Calu3 (cell line): ENCODE measurements around the gene RPS19BP1. TPM values are rescaled to one million over a fixed set of nuclear protein-coding genes. Genes with fewer than 3 reads are reported as not detected.
A peak's percentile ranks its signal among the peaks of the same experiment; 100 is the strongest.

Source experiments
- BruUV-seq: library from RNA; stranded (reverse); fragments of 400-500 nt; replicated peaks from 2 replicates; lab custom pipeline; 2021; lab: Mats Ljungman, UMichigan
- CTCF ChIA-PET: fragments of 300-600 bp; sonication (Branson Sonifier 250); formaldehyde crosslinking; loops from one replicate; lab custom pipeline; 2022; ENCODE audit warnings: antibody characterized with exemption; lab: Charles Lee
- DNase-seq: peaks from one replicate; pipeline ENCODE4 v3.0.0; 2022
- H3K27ac Mint-ChIP-seq: one replicate; pipeline ENCODE4 v1.8.0; 2022; ENCODE audit warnings: mixed read lengths; ENCODE audit not compliant: unreplicated experiment
- H3K27me3 Mint-ChIP-seq: one replicate; pipeline ENCODE4 v1.8.0; 2022; ENCODE audit warnings: mixed read lengths; ENCODE audit not compliant: unreplicated experiment
- H3K36me3 Mint-ChIP-seq: one replicate; pipeline ENCODE4 v1.8.0; 2022; ENCODE audit warnings: mild to moderate bottlenecking, moderate library complexity, mixed read lengths; ENCODE audit not compliant: insufficient read depth, unreplicated experiment
- H3K4me1 Mint-ChIP-seq: one replicate; pipeline ENCODE4 v1.8.0; 2022; ENCODE audit warnings: mild to moderate bottlenecking, low read depth, mixed read lengths; ENCODE audit not compliant: unreplicated experiment
- H3K4me3 Mint-ChIP-seq: one replicate; pipeline ENCODE4 v1.8.0; 2022; ENCODE audit warnings: mild to moderate bottlenecking, low read depth, moderate library complexity, mixed read lengths; ENCODE audit not compliant: unreplicated experiment
- H3K9me3 Mint-ChIP-seq: one replicate; pipeline ENCODE4 v1.8.0; 2022; ENCODE audit warnings: low read depth, mixed read lengths; ENCODE audit not compliant: unreplicated experiment
- CTCF ChIP-seq: fragments of 200-600 bp; IDR thresholded peaks from one replicate; pipeline ENCODE4 v1.8.0; 2022; ENCODE audit warnings: antibody characterized with exemption; ENCODE audit not compliant: unreplicated experiment
- intact Hi-C: fragments of 100-400 bp; cut with micrococcal nuclease; formaldehyde crosslinking; loops from one replicate; pipeline ENCODE4 v1.10.0; 2022; ENCODE audit not compliant: unreplicated experiment
- total RNA-seq: library from RNA; stranded (reverse); gene quantifications from 2 replicates; pipeline ENCODE4 v1.2.3, GENCODE V29; 2022

The RPS19BP1 gene
- total RNA-seq, 1 experiment from 2014 or later, result 87.7 TPM

- DNase-seq, result peak; percentile 74
- Mint-ChIP-seq H3K36me3 (peaks cover 9% of the 10 kb centered on the region), H3K27me3 (no peaks in the 10 kb centered on the region), H3K4me1 (peaks cover 18% of the 10 kb centered on the region), H3K9me3 (no peaks in the 10 kb centered on the region), H3K27ac (no peak overlapping the region), H3K4me3 (no peak overlapping the region)
- intact Hi-C loops, result no loop called here
- TF ChIP-seq CTCF, result no peak
- TSS peak; percentile 11 for BruUV-seq
- CTCF ChIA-PET, result interaction anchor here (0.5 to 1.5 kb wide), 3 partner anchors 12 to 112 kb away, joined by 3 to 6 read pairs (median 3); partner anchors contain the start of gene MIEF1
These were observed 42.3 kb downstream of the RPS19BP1 start for GRCh38 chr22:39490135-39490798.

GRCh38 chr22:39489094-39490068 lies 43.2 kb downstream of the RPS19BP1 start:
- no peak overlapping the region for H3K27ac Mint-ChIP-seq
- no TSS peak for BruUV-seq

GRCh38 chr22:39488563-39489083 lies 43.9 kb downstream of the RPS19BP1 start:
- intact Hi-C loops, result no loop called here
- BruUV-seq, result no TSS peak
- CTCF ChIA-PET, result no interaction called here
- H3K4me3 Mint-ChIP-seq, result no peak overlapping the region
- no peak for TF ChIP-seq CTCF
- peaks cover 9% of the 10 kb centered on the region for H3K36me3 Mint-ChIP-seq
- H3K27ac Mint-ChIP-seq, result no peak overlapping the region
- H3K27me3 Mint-ChIP-seq, result no peaks in the 10 kb centered on the region
- no peak for DNase-seq
- peaks cover 6% of the 10 kb centered on the region for H3K4me1 Mint-ChIP-seq
- no peaks in the 10 kb centered on the region for H3K9me3 Mint-ChIP-seq

More at GRCh38 chr22:39489094-39490068, 43.2 kb downstream of the RPS19BP1 start:
- Mint-ChIP-seq H3K4me1 (peaks cover 10% of the 10 kb centered on the region), H3K9me3 (no peaks in the 10 kb centered on the region), H3K36me3 (peaks cover 9% of the 10 kb centered on the region), H3K4me3 (no peak overlapping the region), H3K27me3 (no peaks in the 10 kb centered on the region)
- CTCF ChIA-PET, result interaction anchor here (1.2 to 1.5 kb wide), 2 partner anchors 13 to 17 kb away, joined by 3 to 6 read pairs; partner anchors contain the start of gene MIEF1
- intact Hi-C loops, result no loop called here
- TF ChIP-seq CTCF, result no peak
- no peak for DNase-seq

- no peak for DNase-seq
- Mint-ChIP-seq H3K4me1 (no peaks in the 10 kb centered on the region), H3K36me3 (peaks cover 9% of the 10 kb centered on the region), H3K4me3 (no peak overlapping the region), H3K27ac (no peak overlapping the region), H3K27me3 (no peaks in the 10 kb centered on the region), H3K9me3 (no peaks in the 10 kb centered on the region)
- CTCF ChIA-PET, result no interaction called here
- no peak for TF ChIP-seq CTCF
- no TSS peak for BruUV-seq
- intact Hi-C loops, result no loop called here
These were observed 44.6 kb downstream of the RPS19BP1 start for GRCh38 chr22:39487826-39488520.
